H1 (cell line): ENCODE measurements around the gene STARD13. TPM values are rescaled to one million over a fixed set of nuclear protein-coding genes. Genes with fewer than 3 reads are reported as not detected.

Experiments
- EZH2 ChIP-seq: fragments of 200-600 bp; sonication (generic); IDR thresholded peaks from 2 replicates; pipeline ENCODE4 v1.7.1; 2012; ENCODE audit warnings: low read depth, mild to moderate bottlenecking, moderate library complexity, low read length, inconsistent platforms; ENCODE audit not compliant: severe bottlenecking
- KDM1A ChIP-seq: fragments of 200-600, 300-600 bp; sonication (generic); IDR thresholded peaks from 2 replicates; pipeline ENCODE4 v1.7.1; 2016; ENCODE audit warnings: mild to moderate bottlenecking, low read length, borderline replicate concordance
- POLR2A ChIP-seq, 2 experiments: IDR thresholded peaks; 1 replicate in 1 of 2; 2 replicates in 1 of 2; pipeline ENCODE4 v1.6.1; 2011; ENCODE audit warnings: low read depth in 2 of 2, low read length in 2 of 2, mild to moderate bottlenecking in 2 of 2; ENCODE audit errors: control extremely low read depth in 1 of 2
- SIRT6 ChIP-seq: IDR thresholded peaks from one replicate; pipeline ENCODE4 v1.7.1; 2012; ENCODE audit warnings: low read length, inconsistent platforms
- TEAD4 ChIP-seq: IDR thresholded peaks from 2 replicates; pipeline ENCODE4 v1.6.1; 2012; ENCODE audit warnings: low read depth, low read length, inconsistent platforms, mixed read lengths
- polyA plus RNA-seq, 7 experiments: library from polyadenylated mRNA; depleted of rRNA in 3 of 7; stranded (reverse) in 5 of 7; unstranded in 2 of 7; fragments of >200 nt in 5 of 7; fragments of 200-250 nt in 2 of 7; gene quantifications; 1 replicate in 5 of 7; 2 replicates in 1 of 7; 4 replicates in 1 of 7; pipeline versions ENCODE4 v1.2.1 to v1.2.3, GENCODE V29; 2011 to 2013; ENCODE audit warnings: missing spikeins in 2 of 7, mixed read lengths in 2 of 7
- total RNA-seq: library from RNA; stranded (reverse); fragmentation: NEBNext Ultra II Directional; extraction: Animal tissue kit (Norgen Biotek cat#: 25700); gene quantifications from 2 replicates; pipeline ENCODE4 v1.2.1, GENCODE V29; 2021

Gene STARD13
- total and polyA plus RNA-seq, 2 of the 8 experiments (the other 6 are each of a cell fraction or from before 2014, with no cell fraction given), result 0.82 to 2.9 TPM

DNA sequence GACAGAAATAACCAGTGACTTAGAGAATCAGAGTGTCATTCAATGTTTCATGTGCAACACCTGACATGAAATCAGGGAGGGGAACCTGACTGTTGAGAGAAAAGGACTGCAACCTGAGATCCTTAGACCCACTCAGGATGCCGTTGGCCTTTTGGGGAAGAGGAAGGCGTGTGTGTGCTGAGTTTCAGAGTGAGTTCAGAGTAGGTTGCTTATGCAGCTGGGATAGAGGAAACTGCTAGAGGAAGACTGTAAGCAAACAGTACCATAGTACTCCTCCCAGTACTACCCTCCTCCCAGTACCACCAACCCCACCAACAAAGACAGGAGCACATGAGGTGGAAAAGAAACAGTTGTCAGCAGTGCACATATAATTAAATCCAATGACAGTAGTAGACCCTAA lies 205.6 kb downstream of the STARD13 start (continued):
- TF ChIP-seq SIRT6, result no peak
- no peak for TF ChIP-seq POLR2A (IDR thresholded peaks at IDR 0.05; ENCODE audit: control extremely low read depth in 1 of 2, low read depth in 2 of 2, low read length in 2 of 2)
- TF ChIP-seq TEAD4, result no peak
- TF ChIP-seq EZH2, result no peak
- no peak for TF ChIP-seq KDM1A
